Ishikawa (cell line): ENCODE data around the gene SDHAF3.

Experiments used
- CEBPB ChIP-seq: IDR thresholded peaks from 2 replicates; pipeline ENCODE4 v1.6.1; 2012
- CREB1 ChIP-seq: IDR thresholded peaks from 2 replicates; pipeline ENCODE4 v1.6.1; 2012; ENCODE audit warnings: low read depth
- EGR1 ChIP-seq: IDR thresholded peaks from 2 replicates; pipeline ENCODE4 v1.6.1; 2012
- EP300 ChIP-seq: IDR thresholded peaks from 2 replicates; pipeline ENCODE4 v1.6.1; 2012; ENCODE audit warnings: borderline replicate concordance
- FOXM1 ChIP-seq: IDR thresholded peaks from 2 replicates; pipeline ENCODE4 v1.6.1; 2012; ENCODE audit warnings: low read depth, borderline replicate concordance
- MAX ChIP-seq: IDR thresholded peaks from 2 replicates; pipeline ENCODE4 v1.6.1; 2012
- NFIC ChIP-seq: IDR thresholded peaks from 2 replicates; pipeline ENCODE4 v1.6.1; 2012
- RAD21 ChIP-seq: IDR thresholded peaks from 2 replicates; pipeline ENCODE4 v1.6.1; 2012; ENCODE audit warnings: low read depth
- REST ChIP-seq: IDR thresholded peaks from 2 replicates; pipeline ENCODE4 v1.6.1; 2012; ENCODE audit warnings: low read depth, mild to moderate bottlenecking
- TAF1 ChIP-seq: IDR thresholded peaks from 2 replicates; pipeline ENCODE4 v1.6.1; 2012; ENCODE audit warnings: low read depth, mild to moderate bottlenecking
- TCF12 ChIP-seq: IDR thresholded peaks from 2 replicates; pipeline ENCODE4 v1.6.1; 2012; ENCODE audit warnings: low read depth
- TEAD4 ChIP-seq: IDR thresholded peaks from 2 replicates; pipeline ENCODE4 v1.6.1; 2012
- USF1 ChIP-seq: IDR thresholded peaks from 2 replicates; pipeline ENCODE4 v1.6.1; 2012
- YY1 ChIP-seq: IDR thresholded peaks from 2 replicates; pipeline ENCODE4 v1.6.1; 2012; ENCODE audit warnings: low read depth
- ZBTB7A ChIP-seq: IDR thresholded peaks from 2 replicates; pipeline ENCODE4 v1.6.1; 2012; ENCODE audit warnings: low read depth

Gene SDHAF3

GRCh38 chr7:97167749-97168148 lies 50.3 kb downstream of the SDHAF3 start:
- TF ChIP-seq ZBTB7A (no peak), EP300 (no peak), CEBPB (no peak), NFIC (no peak), TAF1 (no peak)

GRCh38 chr7:97174303-97174702 lies 56.8 kb downstream of the SDHAF3 start:
- TF ChIP-seq EGR1, result no peak
- no peak for TF ChIP-seq CREB1
- TF ChIP-seq FOXM1, result no peak
- TF ChIP-seq ZBTB7A, result no peak
- no peak for TF ChIP-seq RAD21
- TF ChIP-seq MAX, result no peak
- no peak for TF ChIP-seq NFIC
- no peak for TF ChIP-seq TAF1
- no peak for TF ChIP-seq CEBPB
- no peak for TF ChIP-seq TCF12
- TF ChIP-seq REST, result no peak
- no peak for TF ChIP-seq YY1
- TF ChIP-seq EP300, result no peak
- no peak for TF ChIP-seq TEAD4
- no peak for TF ChIP-seq USF1

GRCh38 chr7:97179454-97180104 lies 62.1 kb downstream of the SDHAF3 start:
- TF ChIP-seq RAD21, result peak; percentile 66
- TF ChIP-seq ZBTB7A, result no peak

GRCh38 chr7:97187067-97187466 lies 69.6 kb downstream of the SDHAF3 start:
- TF ChIP-seq EP300 (no peak), TCF12 (no peak), CEBPB (no peak), REST (no peak), ZBTB7A (no peak), FOXM1 (no peak), TAF1 (no peak), NFIC (no peak), RAD21 (no peak), TEAD4 (no peak), YY1 (no peak), CREB1 (no peak), MAX (no peak), USF1 (no peak), EGR1 (no peak)

- TF ChIP-seq EGR1, result no peak
- no peak for TF ChIP-seq ZBTB7A
- TF ChIP-seq FOXM1, result no peak
- no peak for TF ChIP-seq REST
- no peak for TF ChIP-seq RAD21
- no peak for TF ChIP-seq USF1
- TF ChIP-seq NFIC, result no peak
Observed at GRCh38 chr7:97198596-97198995, 81.1 kb downstream of the SDHAF3 start.
